Activated CD4-positive, alpha-beta T cell treated with anti-CD3 and anti-CD28 coated beads, Interleukin-10, Interleukin-2, amounts not matched to agents 100 ng/mL and 50 ng/mL, durations not matched to agents 16 hours and 8 hours (primary cell): Measurements from ENCODE around the gene SLC8A1.

ENCODE experiments used
- DNase-seq: peaks from one replicate; pipeline ENCODE4 v3.0.0-alpha.2; 2020

Gene SLC8A1

DNA sequence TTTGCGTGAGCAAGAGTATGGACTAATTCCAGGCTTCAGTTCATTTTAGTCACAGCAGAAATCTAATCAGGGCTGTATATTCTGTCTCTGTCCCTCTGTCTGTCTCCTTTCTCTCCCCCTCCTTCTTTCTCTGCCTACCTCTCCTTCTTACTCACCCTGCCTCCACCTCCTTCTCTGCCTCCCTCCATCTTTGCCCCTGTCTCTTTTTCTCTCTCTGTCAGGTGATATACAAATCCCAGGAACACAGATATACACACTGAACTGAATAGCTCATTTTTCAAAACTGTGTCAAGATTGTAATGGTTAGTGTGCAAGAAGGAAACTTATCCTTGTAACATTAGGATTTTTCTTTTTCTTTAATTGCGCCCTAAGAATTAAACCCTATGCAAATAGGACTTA, 32.5 kb downstream of the SLC8A1 start:
- DNase-seq = no peak

DNA sequence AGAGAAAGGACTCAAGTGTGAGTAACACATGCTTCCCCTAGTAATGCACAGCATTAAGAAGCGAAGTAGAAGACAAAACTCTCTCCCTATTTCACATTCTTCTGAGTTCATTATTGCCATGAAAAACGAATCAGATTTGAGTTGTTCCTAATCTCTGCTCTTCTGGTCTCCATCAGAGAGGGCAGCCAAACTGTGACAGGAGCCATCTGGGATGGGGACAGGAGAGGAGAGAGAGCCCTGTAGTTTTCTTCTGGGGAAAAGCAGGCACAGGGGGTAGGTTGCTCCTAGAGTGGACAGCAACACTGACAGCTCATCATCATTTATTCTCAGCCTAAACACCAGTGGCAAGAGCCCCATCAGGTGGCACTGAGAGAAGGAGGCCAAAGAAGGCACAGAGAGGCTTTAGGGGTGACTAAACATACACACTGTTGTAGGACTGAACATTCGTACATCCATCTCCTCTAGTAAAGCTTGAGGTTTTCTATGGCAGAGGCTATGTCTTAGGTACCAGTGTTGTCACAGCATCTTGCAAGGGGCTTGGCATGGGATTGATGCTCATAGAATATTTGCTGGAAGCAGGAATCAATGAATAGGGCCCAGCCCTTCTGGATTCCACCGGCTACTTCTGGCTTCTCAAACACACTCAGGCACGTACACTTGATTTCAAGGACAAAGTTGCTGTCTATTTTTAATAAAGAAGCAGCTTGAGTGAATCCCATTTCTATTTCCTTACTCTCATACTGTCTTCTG, 33.1 kb downstream of the SLC8A1 start:
- no peak for DNase-seq

- DNase-seq = no peak
Observed at GRCh38 chr2:40416486-40416885, 35.4 kb downstream of the SLC8A1 start.

- DNase-seq = no peak
Observed at GRCh38 chr2:40415391-40415790, 36.5 kb downstream of the SLC8A1 start.

DNA sequence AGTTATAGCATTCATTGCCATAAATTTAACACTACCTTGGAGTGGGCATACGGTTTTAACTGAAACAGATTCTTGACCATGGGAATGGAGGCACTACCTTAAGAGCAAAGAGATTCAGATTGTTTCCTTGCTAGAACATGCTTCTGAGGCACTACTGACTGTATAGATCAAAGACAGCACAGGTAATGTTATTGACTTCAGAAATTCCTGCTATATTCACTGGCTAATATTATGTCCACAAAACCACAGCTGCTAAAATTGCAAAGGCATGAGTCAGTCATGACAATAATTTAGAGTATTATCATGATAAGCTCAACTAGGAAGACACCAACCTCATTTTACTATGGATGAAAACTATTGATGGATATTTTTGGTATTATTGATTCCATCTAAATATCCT, 39.4 kb downstream of the SLC8A1 start:
- DNase-seq = no peak

- no peak for DNase-seq
Observed at GRCh38 chr2:40410695-40411094, 41.2 kb downstream of the SLC8A1 start.

DNA sequence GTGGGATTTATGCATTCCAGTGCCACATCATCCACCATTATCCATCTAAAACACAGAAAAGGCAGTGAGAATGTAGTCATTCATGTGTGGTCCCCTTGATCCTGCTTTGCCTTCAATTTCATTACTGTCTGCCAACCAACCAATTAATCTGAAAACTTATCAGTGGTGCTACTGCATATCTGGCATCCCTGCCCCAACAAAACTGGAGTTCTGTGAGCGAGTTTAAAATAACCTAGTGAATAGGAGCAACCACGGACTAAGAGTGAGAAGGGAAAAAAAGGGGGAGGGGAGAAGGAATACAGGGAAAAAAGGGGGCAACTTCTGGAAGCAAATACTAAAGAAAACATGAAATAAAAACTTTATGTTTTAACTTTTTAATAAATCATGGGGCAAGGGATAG, 42.2 kb downstream of the SLC8A1 start:
- DNase-seq = no peak

DNA sequence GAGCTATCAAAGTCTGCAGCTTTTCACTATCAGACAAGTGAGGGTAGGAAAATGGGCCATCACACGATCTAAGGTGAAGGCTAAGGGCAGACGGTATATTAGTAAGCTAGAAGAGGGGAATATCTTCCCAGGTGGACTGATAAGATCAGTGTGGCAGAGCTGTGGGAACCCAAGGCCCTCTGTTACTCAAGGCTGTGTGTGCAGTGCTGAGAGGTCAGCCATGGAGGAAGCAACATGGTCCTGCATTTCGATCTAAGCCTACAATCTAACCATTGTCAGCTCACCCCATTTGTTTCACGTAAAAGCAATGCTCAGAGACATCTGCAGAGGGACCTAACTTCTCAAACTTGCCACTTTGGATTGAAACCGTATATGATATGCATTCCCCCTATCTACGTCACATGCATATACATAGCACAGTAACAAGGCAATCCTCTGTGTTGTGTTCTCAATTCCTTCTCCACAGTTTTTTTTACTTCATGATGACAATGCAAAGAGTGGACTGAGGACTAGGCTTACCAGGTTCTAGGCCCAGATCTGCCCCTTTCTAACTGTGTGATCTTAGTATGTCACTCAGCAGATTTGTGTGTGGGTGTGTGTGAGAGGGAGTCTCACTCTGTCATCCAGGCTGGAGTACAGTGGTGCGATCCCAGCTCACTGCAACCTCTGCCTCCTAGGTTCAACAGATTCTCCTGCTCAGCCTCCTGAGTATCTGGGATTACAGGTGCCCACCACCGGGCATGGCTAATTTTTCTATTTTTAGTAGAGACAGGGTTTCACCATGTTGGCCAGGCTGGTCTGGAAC, 45.2 kb downstream of the SLC8A1 start:
- DNase-seq = no peak

- no peak for DNase-seq
Observed at GRCh38 chr2:40405465-40405864, 46.4 kb downstream of the SLC8A1 start.

- DNase-seq = no peak
Observed at GRCh38 chr2:40404517-40404916, 47.4 kb downstream of the SLC8A1 start.

- no peak for DNase-seq
Observed at GRCh38 chr2:40403233-40403836, 48.6 kb downstream of the SLC8A1 start.

GRCh38 chr2:40401896-40402295, 50.0 kb downstream of the SLC8A1 start:
- peak; percentile 9 for DNase-seq

DNA sequence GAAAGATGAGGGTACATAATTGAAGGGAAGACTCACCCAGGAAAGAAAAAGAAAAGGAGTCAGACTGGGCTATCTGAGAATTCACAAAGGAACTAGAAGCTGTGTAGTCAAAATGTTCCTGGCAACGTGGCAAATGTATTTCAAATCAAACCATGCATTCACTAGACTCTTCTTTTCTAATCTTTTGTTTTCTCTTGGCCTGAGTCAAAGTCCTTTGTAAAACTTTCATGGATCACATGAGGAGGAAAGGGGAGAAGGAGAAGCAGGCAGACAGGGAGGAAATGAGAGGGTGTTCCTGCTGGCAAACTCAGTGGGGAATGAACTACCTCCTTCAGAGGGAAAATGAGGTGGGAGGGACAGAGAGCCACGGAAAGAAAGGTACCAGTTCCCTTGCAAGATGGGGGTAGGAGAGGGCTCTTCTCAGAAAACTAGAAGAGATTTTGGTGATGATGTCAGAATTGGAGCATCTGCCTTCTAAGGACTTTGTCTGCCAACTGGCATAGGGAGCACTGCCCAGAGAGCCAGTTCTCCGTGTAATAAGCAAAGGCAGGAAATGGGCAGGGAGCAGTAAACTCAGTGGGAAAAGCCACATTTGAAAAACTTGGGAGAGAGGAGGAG, 51.4 kb downstream of the SLC8A1 start:
- no peak for DNase-seq

- DNase-seq = no peak
Observed at GRCh38 chr2:40397765-40398164, 54.1 kb downstream of the SLC8A1 start.

- DNase-seq = no peak
Observed at GRCh38 chr2:40396124-40396523, 55.8 kb downstream of the SLC8A1 start.

GRCh38 chr2:40395169-40396073, 56.5 kb downstream of the SLC8A1 start:
- DNase-seq = no peak

DNA sequence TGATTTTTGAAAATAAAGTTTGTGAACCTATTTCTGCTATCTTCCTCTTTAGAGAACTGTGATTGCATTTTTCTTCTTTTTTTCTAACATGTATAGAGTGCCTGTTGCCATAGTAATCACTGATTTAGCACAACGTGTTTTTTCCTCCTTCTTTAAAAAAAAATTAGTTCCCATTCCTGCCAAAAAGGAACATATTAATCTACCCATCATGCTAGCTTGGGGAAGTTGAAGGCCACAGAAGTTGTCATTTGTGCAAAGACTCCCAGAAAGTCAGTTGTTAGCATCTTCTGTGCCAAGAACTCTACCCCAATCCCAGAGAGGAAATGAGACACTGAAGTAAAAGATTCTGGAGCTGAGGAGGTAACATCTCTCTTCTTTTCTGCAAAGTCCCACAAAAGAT, 57.3 kb downstream of the SLC8A1 start:
- DNase-seq = no peak

GRCh38 chr2:40394031-40394430, 57.9 kb downstream of the SLC8A1 start:
- no peak for DNase-seq

GRCh38 chr2:40388161-40388560, 63.7 kb downstream of the SLC8A1 start:
- no peak for DNase-seq

DNA sequence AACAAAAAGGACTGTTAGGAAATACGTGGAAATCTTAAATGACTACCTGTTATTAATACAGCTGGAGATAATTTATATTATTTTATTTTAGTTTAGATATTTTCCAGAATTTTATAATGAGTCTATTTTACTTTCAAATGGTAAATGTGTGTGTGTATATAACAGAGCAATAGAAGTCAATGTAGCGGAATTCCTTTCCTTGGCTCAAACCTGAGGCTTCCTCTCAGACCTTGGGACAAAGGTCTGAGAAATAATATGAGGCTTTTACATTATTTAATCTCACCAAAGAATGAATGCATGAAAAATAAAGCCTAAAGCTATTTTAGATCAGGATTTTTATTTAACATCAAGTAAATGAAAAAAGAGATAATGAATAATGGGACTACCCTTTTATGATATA, 65.7 kb downstream of the SLC8A1 start:
- DNase-seq = no peak

DNA sequence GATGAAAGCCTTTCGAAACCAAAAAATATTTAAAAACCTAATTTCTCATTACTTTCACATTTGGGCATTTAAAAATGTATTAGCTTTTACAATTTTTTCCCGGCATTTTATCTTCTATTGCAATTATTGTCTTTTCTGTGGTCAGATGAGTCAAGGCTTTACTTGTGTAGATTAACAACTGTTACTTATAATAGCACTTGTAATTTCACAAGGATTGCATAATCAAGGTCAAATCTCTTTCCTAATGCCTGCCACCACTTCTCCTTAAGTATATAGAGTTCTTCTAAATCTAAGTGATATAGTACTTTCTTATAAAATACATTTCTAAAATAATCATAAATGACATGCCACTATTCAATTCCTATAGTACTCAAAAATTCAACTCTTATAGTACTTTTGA, 67.2 kb downstream of the SLC8A1 start:
- DNase-seq = no peak

DNA sequence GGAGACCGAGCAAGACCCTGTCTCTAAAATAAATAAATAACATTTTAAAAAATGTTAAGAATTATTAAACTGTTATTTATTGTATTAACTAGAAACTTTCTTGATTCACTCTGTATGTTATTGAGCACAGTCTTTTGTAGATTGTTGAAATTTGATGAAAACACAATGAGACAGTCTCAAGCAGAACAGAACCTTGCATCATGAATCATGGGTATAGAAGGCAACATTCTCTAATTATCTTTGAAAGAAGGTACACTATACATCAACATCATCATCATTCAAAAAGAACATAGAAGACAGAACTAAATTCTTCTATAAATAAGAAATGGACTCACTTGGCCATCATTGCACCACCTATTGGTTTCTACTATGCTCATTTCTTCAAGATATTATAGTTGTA, 67.7 kb downstream of the SLC8A1 start:
- no peak for DNase-seq

- DNase-seq = no peak
Observed at GRCh38 chr2:40380721-40381120, 71.2 kb downstream of the SLC8A1 start.
